Lower leg skin (tissue), 3 donors: ENCODE measurements around the gene NWD2.

Experiments used
- POLR2A ChIP-seq, 2 donors: fragments of 450-650 bp; IDR thresholded peaks; one replicate each; pipeline ENCODE4 v1.6.1; 2016 to 2017; ENCODE audit warnings: antibody characterized with exemption in 2 of 2, mild to moderate bottlenecking in 1 of 2, moderate library complexity in 1 of 2
- TF ChIP-seq, protein P1 (sequence below), 3 donors: fragments of 450-650 bp; IDR thresholded peaks; one replicate each; pipeline ENCODE4 v1.5.1; 2016; ENCODE audit warnings: antibody characterized with exemption in 3 of 3, mild to moderate bottlenecking in 3 of 3, moderate library complexity in 2 of 3

DNA sequence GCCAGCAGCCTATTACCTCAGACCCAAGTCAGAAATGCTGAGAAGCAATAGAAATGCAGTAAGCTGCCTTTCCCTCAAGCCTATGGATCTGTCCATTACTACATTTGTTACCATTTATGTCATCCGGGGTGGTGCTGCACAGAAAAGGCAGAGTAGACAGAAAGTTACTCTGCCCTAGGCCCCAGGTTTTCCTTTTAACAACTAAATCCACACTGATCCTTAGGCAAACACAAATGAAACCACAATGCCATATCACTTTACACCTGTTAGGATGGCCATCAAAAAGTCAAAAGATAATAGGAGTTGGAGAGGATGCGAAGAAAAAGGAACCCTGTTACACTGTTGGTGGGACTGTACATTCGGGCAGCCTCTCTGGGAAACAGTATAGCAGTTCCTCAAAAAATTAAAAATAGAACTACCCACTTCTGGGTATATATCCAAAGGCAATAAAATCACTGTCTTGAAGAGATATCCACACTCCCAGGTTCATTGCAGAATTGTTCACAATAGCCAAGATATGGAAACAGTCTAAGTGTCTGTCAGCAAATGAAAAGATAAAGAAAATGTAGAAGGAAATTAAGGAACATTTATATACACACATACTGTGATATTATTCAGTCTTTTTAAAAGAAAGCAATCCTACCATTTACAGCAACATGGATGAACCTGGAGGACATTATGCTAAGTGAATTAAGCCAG is 186.3 kb downstream of the NWD2 start:
- TF ChIP-seq POLR2A (IDR thresholded peaks at IDR 0.05), result no peak
- TF ChIP-seq, protein P1, sequence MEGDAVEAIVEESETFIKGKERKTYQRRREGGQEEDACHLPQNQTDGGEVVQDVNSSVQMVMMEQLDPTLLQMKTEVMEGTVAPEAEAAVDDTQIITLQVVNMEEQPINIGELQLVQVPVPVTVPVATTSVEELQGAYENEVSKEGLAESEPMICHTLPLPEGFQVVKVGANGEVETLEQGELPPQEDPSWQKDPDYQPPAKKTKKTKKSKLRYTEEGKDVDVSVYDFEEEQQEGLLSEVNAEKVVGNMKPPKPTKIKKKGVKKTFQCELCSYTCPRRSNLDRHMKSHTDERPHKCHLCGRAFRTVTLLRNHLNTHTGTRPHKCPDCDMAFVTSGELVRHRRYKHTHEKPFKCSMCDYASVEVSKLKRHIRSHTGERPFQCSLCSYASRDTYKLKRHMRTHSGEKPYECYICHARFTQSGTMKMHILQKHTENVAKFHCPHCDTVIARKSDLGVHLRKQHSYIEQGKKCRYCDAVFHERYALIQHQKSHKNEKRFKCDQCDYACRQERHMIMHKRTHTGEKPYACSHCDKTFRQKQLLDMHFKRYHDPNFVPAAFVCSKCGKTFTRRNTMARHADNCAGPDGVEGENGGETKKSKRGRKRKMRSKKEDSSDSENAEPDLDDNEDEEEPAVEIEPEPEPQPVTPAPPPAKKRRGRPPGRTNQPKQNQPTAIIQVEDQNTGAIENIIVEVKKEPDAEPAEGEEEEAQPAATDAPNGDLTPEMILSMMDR (IDR thresholded peaks at IDR 0.05), result no peak
